ENCODE measurements around the gene METTL6.

Gene METTL6

GRCh38 chr3:15427182-15427880 is at the start of gene METTL6, which contains the start of gene EAF1:
Gene METTL6 (minus strand): TSS chr3:15427544. CDS start chr3:15426511, 1,033 bp downstream.
Gene EAF1 (plus strand): TSS chr3:15427598. CDS start chr3:15427780, 182 bp downstream.
- TF ChIP-seq CTCF (IDR thresholded peaks at IDR 0.05; ENCODE audit: low read length) (no peak; the same call in 1 of the 2 replicates), EZH2 (optimal IDR thresholded peaks at IDR 0.05; ENCODE audit: low read depth, low read length) (no peak), EZH2phosphoT487 (IDR thresholded peaks at IDR 0.05; ENCODE audit: low read length) (no peak)
- no peaks in the 10 kb centered on the region for H3K9me2 ChIP-seq (replicated peaks; ENCODE audit: insufficient read depth, low read length)
- peak within 1 kb of the TSS; percentile 98 for H2AFZ ChIP-seq (ENCODE audit: low read length)
- DNase-seq: peak; percentile 83
- no peaks in the 10 kb centered on the region for H3K27me3 ChIP-seq (replicated peaks; ENCODE audit: insufficient read depth, low read length)
- H3K9me3 ChIP-seq (replicated peaks; ENCODE audit: insufficient read depth, low read length): no peaks in the 10 kb centered on the region
- H3K4me1 ChIP-seq (ENCODE audit: low read length): peaks cover 11% of the 10 kb centered on the region
- peak within 1 kb of the TSS; percentile 81 for H3K4me2 ChIP-seq (ENCODE audit: low read depth, low read length)
- H3K27ac ChIP-seq (ENCODE audit: low read length): peak within 1 kb of the TSS; percentile 22; the same call in 1 of the 2 replicates
- peak within 1 kb of the TSS; percentile 98 for H3K4me3 ChIP-seq (ENCODE audit: low read length)
- peak within 1 kb of the TSS; percentile 89 for H3K9ac ChIP-seq (ENCODE audit: low read length)
- peaks cover 51% of the 10 kb centered on the region for H3K79me2 ChIP-seq (ENCODE audit: low read length)
- H3K36me3 ChIP-seq (replicated peaks; ENCODE audit: insufficient read depth, low read length): no peaks in the 10 kb centered on the region
- no peaks in the 10 kb centered on the region for H4K20me1 ChIP-seq (ENCODE audit: insufficient read depth, low read length)
- no peaks in the 10 kb centered on the region for H3F3A ChIP-seq (ENCODE audit: insufficient read depth, low read length)

- H3K79me2 ChIP-seq (ENCODE audit: low read length): no peaks in the 10 kb centered on the region
- H3F3A ChIP-seq (ENCODE audit: insufficient read depth, low read length): no peaks in the 10 kb centered on the region
- no peaks in the 10 kb centered on the region for H3K9me2 ChIP-seq (replicated peaks; ENCODE audit: insufficient read depth, low read length)
- H2AFZ ChIP-seq (ENCODE audit: low read length): no peak overlapping the region
- no peak overlapping the region for H3K27ac ChIP-seq (ENCODE audit: low read length)
- no peak overlapping the region for H3K4me2 ChIP-seq (ENCODE audit: low read depth, low read length)
- H3K36me3 ChIP-seq (replicated peaks; ENCODE audit: insufficient read depth, low read length): no peaks in the 10 kb centered on the region
- no peak for DNase-seq
- no peak overlapping the region for H3K4me3 ChIP-seq (ENCODE audit: low read length)
- no peaks in the 10 kb centered on the region for H3K9me3 ChIP-seq (replicated peaks; ENCODE audit: insufficient read depth, low read length)
- no peaks in the 10 kb centered on the region for H4K20me1 ChIP-seq (ENCODE audit: insufficient read depth, low read length)
- no peak for TF ChIP-seq CTCF (IDR thresholded peaks at IDR 0.05; ENCODE audit: low read length)
- TF ChIP-seq EZH2phosphoT487 (IDR thresholded peaks at IDR 0.05; ENCODE audit: low read length): no peak
- TF ChIP-seq EZH2 (optimal IDR thresholded peaks at IDR 0.05; ENCODE audit: low read depth, low read length): no peak
- H3K9ac ChIP-seq (ENCODE audit: low read length): no peak overlapping the region
- H3K4me1 ChIP-seq (ENCODE audit: low read length): no peaks in the 10 kb centered on the region
- no peaks in the 10 kb centered on the region for H3K27me3 ChIP-seq (replicated peaks; ENCODE audit: insufficient read depth, low read length)
These were observed 49.0 kb upstream of the METTL6 start for GRCh38 chr3:15476378-15476777.

- TF ChIP-seq EZH2 (optimal IDR thresholded peaks at IDR 0.05; ENCODE audit: low read depth, low read length) (no peak), EZH2phosphoT487 (IDR thresholded peaks at IDR 0.05; ENCODE audit: low read length) (no peak), CTCF (IDR thresholded peaks at IDR 0.05; ENCODE audit: low read length) (no peak)
- H3K9ac ChIP-seq (ENCODE audit: low read length): no peak overlapping the region
- H3K27me3 ChIP-seq (replicated peaks; ENCODE audit: insufficient read depth, low read length): no peaks in the 10 kb centered on the region
- no peaks in the 10 kb centered on the region for H3F3A ChIP-seq (ENCODE audit: insufficient read depth, low read length)
- no peak overlapping the region for H2AFZ ChIP-seq (ENCODE audit: low read length)
- H3K36me3 ChIP-seq (replicated peaks; ENCODE audit: insufficient read depth, low read length): no peaks in the 10 kb centered on the region
- H3K27ac ChIP-seq (ENCODE audit: low read length): no peak overlapping the region
- no peaks in the 10 kb centered on the region for H3K9me2 ChIP-seq (replicated peaks; ENCODE audit: insufficient read depth, low read length)
- H3K4me3 ChIP-seq (ENCODE audit: low read length): no peak overlapping the region
- H3K4me1 ChIP-seq (ENCODE audit: low read length): no peaks in the 10 kb centered on the region
- no peaks in the 10 kb centered on the region for H4K20me1 ChIP-seq (ENCODE audit: insufficient read depth, low read length)
- H3K9me3 ChIP-seq (replicated peaks; ENCODE audit: insufficient read depth, low read length): no peaks in the 10 kb centered on the region
- no peak overlapping the region for H3K4me2 ChIP-seq (ENCODE audit: low read depth, low read length)
- H3K79me2 ChIP-seq (ENCODE audit: low read length): no peaks in the 10 kb centered on the region
- DNase-seq: no peak
These were observed 47.8 kb upstream of the METTL6 start for GRCh38 chr3:15475161-15475560.
